Endothelial cell of umbilical vein (primary cell): ENCODE data around the gene TFAP2A. TPM values are rescaled to one million over a fixed set of nuclear protein-coding genes. Genes with fewer than 3 reads are reported as not detected.

ENCODE experiments used
- BruUV-seq: library from RNA; stranded (reverse); fragments of 400-500 nt; replicated peaks from 2 replicates; lab custom pipeline; 2021; lab: Mats Ljungman, UMichigan
- CTCF ChIA-PET: fragments of 300-600, 350-600 bp; sonication (Branson Sonifier 250); formaldehyde crosslinking; loops from one replicate; lab custom pipeline; 2021; ENCODE audit warnings: antibody characterized with exemption, inconsistent platforms; lab: Charles Lee
- POLR2A ChIA-PET: fragments of 300-600, 350-600 bp; sonication (Branson Sonifier 250); formaldehyde crosslinking; loops from one replicate; lab custom pipeline; 2021; ENCODE audit warnings: antibody characterized with exemption, inconsistent platforms; lab: Charles Lee
- DNase-seq: peaks from one replicate; pipeline ENCODE4 v3.0.0-alpha.2; 2011; ENCODE audit warnings: low read depth, low spot score
- FAIRE-seq: peaks from 2 replicates; lab custom pipeline; 2011; peaks lifted over from hg19 to GRCh38; lab: Jason Lieb, UNC
- H2AFZ ChIP-seq: 2 replicates; pipeline ENCODE4 v1.6.0; 2012; ENCODE audit warnings: low read depth, low read length, control low read depth, inconsistent platforms
- H3K27ac ChIP-seq: 2 replicates; pipeline ENCODE4 v1.5.1; 2011; ENCODE audit warnings: low read depth, mild to moderate bottlenecking, control low read depth, low read length, moderate library complexity; ENCODE audit not compliant: insufficient read depth
- H3K27me3 ChIP-seq, 2 experiments: 2 replicates each; pipeline versions ENCODE4 v1.6.0 to v1.6.1; 2011; ENCODE audit warnings: low read length in 2 of 2, mixed read lengths in 1 of 2; ENCODE audit not compliant: control insufficient read depth in 2 of 2, insufficient read depth in 2 of 2
- H3K36me3 ChIP-seq, 2 experiments: 2 replicates in 1 of 2; 3 replicates in 1 of 2; pipeline ENCODE4 v1.5.1; 2011; ENCODE audit warnings: low read length in 2 of 2, mild to moderate bottlenecking in 1 of 2, moderate library complexity in 1 of 2; ENCODE audit not compliant: control insufficient read depth in 2 of 2, insufficient read depth in 2 of 2; ENCODE audit errors: extremely low read depth in 1 of 2
- H3K4me1 ChIP-seq: 3 replicates; pipeline ENCODE4 v1.5.1; 2011; ENCODE audit warnings: mild to moderate bottlenecking, low read length; ENCODE audit not compliant: control insufficient read depth, insufficient read depth; ENCODE audit errors: extremely low read depth
- H3K4me2 ChIP-seq: 2 replicates; pipeline ENCODE4 v1.6.1; 2011; ENCODE audit warnings: low read length, control low read depth, mixed read lengths; ENCODE audit not compliant: insufficient read depth
- H3K4me3 ChIP-seq, 3 experiments: fragments of 200-600 bp in 1 of 3; sonication (generic), shearing (Covaris generic) in 1 of 3; replicated peaks in 1 of 3; 2 replicates each; pipeline ENCODE4 v1.5.1; 2011 to 2016; ENCODE audit warnings: control low read depth in 3 of 3, low read length in 3 of 3, mild to moderate bottlenecking in 2 of 3, inconsistent platforms in 1 of 3, low read depth in 1 of 3, moderate library complexity in 1 of 3; ENCODE audit not compliant: insufficient read depth in 1 of 3
- H3K79me2 ChIP-seq: 2 replicates; pipeline ENCODE4 v1.6.0; 2012; ENCODE audit warnings: low read length, inconsistent platforms; ENCODE audit not compliant: control insufficient read depth, insufficient read depth
- H3K9ac ChIP-seq: replicated peaks from 2 replicates; pipeline ENCODE3; 2011; ENCODE audit warnings: low read length, control low read depth; ENCODE audit not compliant: insufficient read depth; ENCODE audit errors: extremely low read depth
- H3K9me1 ChIP-seq: replicated peaks from 3 replicates; pipeline ENCODE4 v1.6.0; 2011; ENCODE audit warnings: mild to moderate bottlenecking, low read length; ENCODE audit not compliant: control insufficient read depth, insufficient read depth; ENCODE audit errors: extremely low read depth
- H3K9me3 ChIP-seq: replicated peaks from 2 replicates; pipeline ENCODE4 v1.5.1; 2012; ENCODE audit warnings: low read length, inconsistent platforms; ENCODE audit not compliant: control insufficient read depth, insufficient read depth
- H4K20me1 ChIP-seq: replicated peaks from 2 replicates; pipeline ENCODE3; 2011; ENCODE audit warnings: mild to moderate bottlenecking, low read length; ENCODE audit not compliant: control insufficient read depth, insufficient read depth; ENCODE audit errors: extremely low read depth
- EZH2 ChIP-seq: IDR thresholded peaks from 2 replicates; pipeline ENCODE4 v1.6.1; 2012; ENCODE audit warnings: borderline replicate concordance, low read depth, mild to moderate bottlenecking, moderate library complexity, low read length, inconsistent platforms; ENCODE audit not compliant: severe bottlenecking
- FOS ChIP-seq: IDR thresholded peaks from 2 replicates; pipeline ENCODE4 v1.6.1; 2011; ENCODE audit warnings: mild to moderate bottlenecking, low read length, moderate library complexity, borderline replicate concordance; ENCODE audit not compliant: insufficient read depth
- GATA2 ChIP-seq: IDR thresholded peaks from 2 replicates; pipeline ENCODE4 v1.7.0; 2011; ENCODE audit warnings: low read depth, mild to moderate bottlenecking, moderate library complexity, mixed read lengths, low read length; ENCODE audit not compliant: insufficient read length, insufficient read depth
- JUN ChIP-seq: IDR thresholded peaks from 2 replicates; pipeline ENCODE4 v1.6.1; 2011; ENCODE audit warnings: borderline replicate concordance, low read depth; ENCODE audit not compliant: insufficient read length, insufficient read depth
- MYC ChIP-seq: IDR thresholded peaks from one replicate; pipeline ENCODE4 v1.6.1; 2011; ENCODE audit warnings: mild to moderate bottlenecking, low read depth, low read length
- POLR2A ChIP-seq: IDR thresholded peaks from 2 replicates; pipeline ENCODE4 v1.6.1; 2012; ENCODE audit warnings: low read depth, mild to moderate bottlenecking, control low read depth, low read length
- POLR2AphosphoS5 ChIP-seq: IDR thresholded peaks from 2 replicates; pipeline ENCODE4 v1.6.1; 2012; ENCODE audit warnings: low read depth, mild to moderate bottlenecking, control low read depth, low read length, moderate library complexity; ENCODE audit not compliant: insufficient read depth
- dilution Hi-C: fragments of 300-500 bp; cut with MboI; formaldehyde crosslinking; loops from one replicate; pipeline ENCODE4 v1.15.0; 2019; ENCODE audit warnings: low sequenced_read_pairs; ENCODE audit not compliant: extremely low pct_ligation_motif_present
- intact Hi-C: fragments of 100-400 bp; cut with micrococcal nuclease; formaldehyde crosslinking; loops from one replicate; pipeline ENCODE4 v1.10.0; 2022
- polyA plus RNA-seq, 4 experiments: library from polyadenylated mRNA; depleted of rRNA in 3 of 4; stranded (reverse) in 3 of 4; unstranded in 1 of 4; fragments of >200 nt; gene quantifications; 2 replicates each; pipeline versions ENCODE4 v1.2.1 to v1.2.3, GENCODE V29; 2011 to 2012; ENCODE audit warnings: missing spikeins in 1 of 4
- total RNA-seq: library from RNA; stranded (reverse); gene quantifications from 2 replicates; pipeline ENCODE4 v1.2.3, GENCODE V29; 2021
- TF ChIP-seq, protein P1 (sequence below), 2 donors: IDR thresholded peaks; 1 replicate in 1 of 2; 2 replicates in 1 of 2; pipeline ENCODE4 v1.5.1; 2011; ENCODE audit warnings: low read length in 2 of 2, mild to moderate bottlenecking in 2 of 2, moderate library complexity in 2 of 2, control low read depth in 1 of 2, inconsistent platforms in 1 of 2, low read depth in 1 of 2; ENCODE audit not compliant: insufficient read depth in 1 of 2; ENCODE audit errors: extremely low read depth in 1 of 2

Gene TFAP2A
- total and polyA plus RNA-seq, 2 donors (not counting 3 experiments of a cell fraction or from before 2014, with no cell fraction given) = 0.06 TPM; not detected in 1

DNA sequence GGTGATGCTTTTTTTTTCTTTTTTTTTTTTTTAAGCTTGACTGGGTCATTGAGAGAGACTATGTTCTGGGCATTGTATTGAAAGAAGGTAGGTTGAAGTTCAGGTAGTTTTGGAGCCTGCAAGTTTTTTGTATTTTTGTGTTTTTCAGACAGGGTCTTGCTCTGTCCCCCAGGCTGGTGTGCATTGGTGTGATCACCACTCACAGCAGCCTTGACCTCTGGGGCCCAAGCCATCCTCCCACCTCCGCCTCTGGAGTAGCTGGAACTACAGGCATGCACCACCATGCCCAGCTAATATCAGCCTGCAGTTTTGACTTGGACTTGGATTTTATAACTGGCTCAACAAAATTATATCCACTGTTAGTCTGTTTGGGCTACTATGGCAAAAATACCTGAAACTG is 31.7 kb upstream of the TFAP2A start:
- Histone ChIP-seq H3K9me3 (no peaks in the 10 kb centered on the region), H3K36me3 (no peaks in the 10 kb centered on the region), H3K4me3 (no peak overlapping the region), H3K27ac (no peak overlapping the region), H4K20me1 (no peaks in the 10 kb centered on the region), H3K9ac (no peak overlapping the region), H3K9me1 (no peaks in the 10 kb centered on the region), H2AFZ (no peak overlapping the region), H3K27me3 (no peaks in the 10 kb centered on the region), H3K4me1 (no peaks in the 10 kb centered on the region), H3K79me2 (no peaks in the 10 kb centered on the region), H3K4me2 (no peak overlapping the region)
- no TSS peak for BruUV-seq
- DNase-seq = no peak
- intact Hi-C loops = no loop called here
- no peak for FAIRE-seq
- no peak for TF ChIP-seq POLR2AphosphoS5
- TF ChIP-seq, protein P1, sequence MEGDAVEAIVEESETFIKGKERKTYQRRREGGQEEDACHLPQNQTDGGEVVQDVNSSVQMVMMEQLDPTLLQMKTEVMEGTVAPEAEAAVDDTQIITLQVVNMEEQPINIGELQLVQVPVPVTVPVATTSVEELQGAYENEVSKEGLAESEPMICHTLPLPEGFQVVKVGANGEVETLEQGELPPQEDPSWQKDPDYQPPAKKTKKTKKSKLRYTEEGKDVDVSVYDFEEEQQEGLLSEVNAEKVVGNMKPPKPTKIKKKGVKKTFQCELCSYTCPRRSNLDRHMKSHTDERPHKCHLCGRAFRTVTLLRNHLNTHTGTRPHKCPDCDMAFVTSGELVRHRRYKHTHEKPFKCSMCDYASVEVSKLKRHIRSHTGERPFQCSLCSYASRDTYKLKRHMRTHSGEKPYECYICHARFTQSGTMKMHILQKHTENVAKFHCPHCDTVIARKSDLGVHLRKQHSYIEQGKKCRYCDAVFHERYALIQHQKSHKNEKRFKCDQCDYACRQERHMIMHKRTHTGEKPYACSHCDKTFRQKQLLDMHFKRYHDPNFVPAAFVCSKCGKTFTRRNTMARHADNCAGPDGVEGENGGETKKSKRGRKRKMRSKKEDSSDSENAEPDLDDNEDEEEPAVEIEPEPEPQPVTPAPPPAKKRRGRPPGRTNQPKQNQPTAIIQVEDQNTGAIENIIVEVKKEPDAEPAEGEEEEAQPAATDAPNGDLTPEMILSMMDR (IDR thresholded peaks at IDR 0.05; ENCODE audit: extremely low read depth in 1 of 2, insufficient read depth in 1 of 2, low read depth in 1 of 2, low read length in 2 of 2) = no peak
- TF ChIP-seq MYC = no peak
- no peak for TF ChIP-seq JUN
- no peak for TF ChIP-seq FOS
- no peak for TF ChIP-seq GATA2
- POLR2A ChIA-PET = no interaction called here
- dilution Hi-C loops = no loop called here
- CTCF ChIA-PET = no interaction called here

DNA sequence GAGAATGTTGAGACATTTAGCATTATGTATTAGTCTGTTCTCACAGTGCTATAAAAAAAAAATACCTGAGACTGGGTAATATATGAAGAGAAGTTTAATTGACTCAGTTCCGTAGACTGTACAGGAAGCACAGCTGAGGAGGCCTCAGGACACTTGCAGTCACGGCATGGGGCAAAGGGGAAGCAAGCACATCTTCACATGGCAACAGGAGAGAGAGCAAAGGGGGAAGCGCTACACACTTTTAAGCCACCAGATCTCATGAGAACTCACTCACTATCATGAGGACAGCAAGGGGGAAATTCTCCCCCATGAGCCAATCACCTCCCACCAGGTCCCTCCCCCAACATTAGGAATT is 26.8 kb upstream of the TFAP2A start:
- H3K9me1 ChIP-seq = no peaks in the 10 kb centered on the region
- no peak for DNase-seq
- H4K20me1 ChIP-seq = no peaks in the 10 kb centered on the region
- dilution Hi-C loops = no loop called here
- no peak overlapping the region for H3K4me3 ChIP-seq
- no peak overlapping the region for H3K27ac ChIP-seq
- intact Hi-C loops = no loop called here
- no peaks in the 10 kb centered on the region for H3K4me1 ChIP-seq
- CTCF ChIA-PET = interaction anchor here (1.2 kb wide), 1 partner anchor 12 kb away, joined by 3 read pairs; no protein-coding TSS in a partner anchor
- H3K36me3 ChIP-seq = no peaks in the 10 kb centered on the region
- no peaks in the 10 kb centered on the region for H3K79me2 ChIP-seq
- POLR2A ChIA-PET = no interaction called here
- H3K4me2 ChIP-seq = no peak overlapping the region
- FAIRE-seq = no peak
- no peak overlapping the region for H2AFZ ChIP-seq
- BruUV-seq = no TSS peak
- H3K27me3 ChIP-seq = no peaks in the 10 kb centered on the region
- no peak overlapping the region for H3K9ac ChIP-seq
- no peaks in the 10 kb centered on the region for H3K9me3 ChIP-seq
- TF ChIP-seq EZH2 = no peak
- TF ChIP-seq, protein P1 (IDR thresholded peaks at IDR 0.05; ENCODE audit: extremely low read depth in 1 of 2, insufficient read depth in 1 of 2, low read depth in 1 of 2, low read length in 2 of 2) = no peak
- TF ChIP-seq POLR2A = no peak
- no peak for TF ChIP-seq FOS
